Measurements from ENCODE around the gene TRERF1. TPM values are rescaled to one million over a fixed set of nuclear protein-coding genes. Genes with fewer than 3 reads are reported as not detected.

The TRERF1 gene
- polyA plus RNA-seq, 1 of the 3 experiments (the other 2 are of a cell fraction), result 3.6 TPM

DNA sequence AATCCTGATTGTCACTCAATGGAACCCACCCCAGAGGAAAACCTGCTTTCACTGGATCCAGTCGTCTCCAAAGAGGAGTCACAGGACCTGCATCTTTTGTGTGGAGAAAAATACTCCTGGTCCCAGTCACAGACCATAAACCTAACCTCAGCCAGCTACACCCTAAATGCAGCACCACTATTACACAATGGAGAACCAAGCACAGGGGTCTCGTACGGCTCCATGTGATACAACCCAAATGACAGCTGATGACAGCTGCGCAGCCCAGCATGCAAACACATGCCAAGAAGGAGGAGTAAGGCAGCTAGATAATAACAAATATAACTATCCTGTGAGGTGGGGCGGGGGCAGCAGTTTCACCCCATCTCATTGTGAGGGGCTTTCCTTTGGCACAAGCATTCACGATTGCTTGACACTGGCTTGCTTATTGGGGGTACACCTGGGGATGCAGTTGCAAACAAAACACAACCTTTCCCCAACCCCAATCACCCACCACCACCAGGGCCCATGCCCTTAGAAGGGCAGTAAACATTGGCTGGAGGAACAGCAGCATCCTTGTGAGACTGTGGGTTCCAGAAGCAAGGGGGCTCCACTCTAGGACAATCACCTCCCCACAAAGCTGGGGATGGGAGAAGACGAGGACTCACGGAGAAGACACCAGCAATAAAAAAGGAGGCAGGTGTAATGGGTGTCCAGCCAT lies 51.5 kb downstream of the TRERF1 start:
- Histone ChIP-seq H3K27ac (ENCODE audit: low read depth in 2 of 2, low read length in 1 of 2) (no peak overlapping the region), H3K36me3 (replicated peaks in 1 of 2; ENCODE audit: control insufficient read depth in 1 of 2, insufficient read depth in 2 of 2, low read length in 1 of 2) (no peaks in the 10 kb centered on the region), H3K4me2 (no peak overlapping the region), H2AFZ (ENCODE audit: low read depth) (no peak overlapping the region), H3K9me2 (no peaks in the 10 kb centered on the region), H4K20me1 (ENCODE audit: insufficient read depth) (peaks cover 17% of the 10 kb centered on the region), H3F3A (replicated peaks; ENCODE audit: insufficient read depth) (peaks cover 4% of the 10 kb centered on the region), H3K27me3 (ENCODE audit: insufficient read depth) (no peaks in the 10 kb centered on the region), H3K9ac (no peak overlapping the region), H3K4me1 (ENCODE audit: control insufficient read depth in 1 of 2, insufficient read depth in 2 of 2, low read depth in 1 of 2, low read length in 1 of 2) (peaks cover 6 to 10% of the 10 kb centered on the region in 2 experiments; a peak in 3 of 4 replicates), H3K4me3 (ENCODE audit: low read depth in 2 of 2, low read length in 1 of 2) (no peak overlapping the region), H3K79me2 (ENCODE audit: insufficient read depth) (peaks cover 31% of the 10 kb centered on the region), H3K9me3 (no peaks in the 10 kb centered on the region)
- WGBS (ENCODE audit: low lambda C conversion rate), result 97% methylated on average over 8 of the region's 8 CpGs
- no peak for DNase-seq
- CTCF ChIA-PET, result no interaction called here
- POLR2A ChIA-PET, result no interaction called here
- TF ChIP-seq, protein P1, sequence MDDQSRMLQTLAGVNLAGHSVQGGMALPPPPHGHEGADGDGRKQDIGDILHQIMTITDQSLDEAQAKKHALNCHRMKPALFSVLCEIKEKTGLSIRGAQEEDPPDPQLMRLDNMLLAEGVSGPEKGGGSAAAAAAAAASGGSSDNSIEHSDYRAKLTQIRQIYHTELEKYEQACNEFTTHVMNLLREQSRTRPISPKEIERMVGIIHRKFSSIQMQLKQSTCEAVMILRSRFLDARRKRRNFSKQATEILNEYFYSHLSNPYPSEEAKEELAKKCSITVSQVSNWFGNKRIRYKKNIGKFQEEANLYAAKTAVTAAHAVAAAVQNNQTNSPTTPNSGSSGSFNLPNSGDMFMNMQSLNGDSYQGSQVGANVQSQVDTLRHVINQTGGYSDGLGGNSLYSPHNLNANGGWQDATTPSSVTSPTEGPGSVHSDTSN (IDR thresholded peaks at IDR 0.05), result no peak
- TF ChIP-seq TAF1 (IDR thresholded peaks at IDR 0.05; ENCODE audit: borderline replicate concordance, low read depth, low read length) (no peak), RXRA (IDR thresholded peaks at IDR 0.05; ENCODE audit: borderline replicate concordance, low read depth) (no peak)

DNA sequence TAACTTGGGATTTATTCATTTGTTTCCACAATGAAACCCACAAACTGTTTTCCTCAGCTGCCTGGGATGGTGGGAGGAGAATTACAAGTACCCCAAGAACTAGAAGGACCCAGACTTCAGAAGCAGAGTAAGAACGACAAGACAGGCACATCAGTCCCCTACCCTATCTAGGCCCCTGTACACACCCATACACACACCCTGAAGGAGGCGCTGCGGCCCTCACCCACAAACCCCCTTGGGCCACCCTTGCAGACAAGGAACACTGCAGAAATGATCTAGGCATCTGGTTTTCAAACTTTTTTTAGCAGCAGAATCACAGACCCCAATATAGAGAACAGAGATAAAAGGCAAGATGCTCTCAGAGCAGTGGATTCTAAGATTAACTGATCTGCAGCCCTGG lies 55.0 kb downstream of the TRERF1 start:
- Histone ChIP-seq H3K9me2 (no peaks in the 10 kb centered on the region), H2AFZ (ENCODE audit: low read depth) (no peak overlapping the region), H4K20me1 (ENCODE audit: insufficient read depth) (peaks cover 32% of the 10 kb centered on the region), H3F3A (replicated peaks; ENCODE audit: insufficient read depth) (no peaks in the 10 kb centered on the region), H3K27ac (ENCODE audit: low read depth in 2 of 2, low read length in 1 of 2) (no peak overlapping the region), H3K4me1 (ENCODE audit: control insufficient read depth in 1 of 2, insufficient read depth in 2 of 2, low read depth in 1 of 2, low read length in 1 of 2) (peaks cover 0 to 2% of the 10 kb centered on the region in 2 experiments; a peak in 1 of 4 replicates), H3K36me3 (replicated peaks in 1 of 2; ENCODE audit: control insufficient read depth in 1 of 2, insufficient read depth in 2 of 2, low read length in 1 of 2) (no peaks in the 10 kb centered on the region), H3K27me3 (ENCODE audit: insufficient read depth) (no peaks in the 10 kb centered on the region), H3K9ac (no peak overlapping the region), H3K79me2 (ENCODE audit: insufficient read depth) (peaks cover 30% of the 10 kb centered on the region), H3K9me3 (no peaks in the 10 kb centered on the region), H3K4me2 (no peak overlapping the region), H3K4me3 (ENCODE audit: low read depth in 2 of 2, low read length in 1 of 2) (no peak overlapping the region)
- no peak for DNase-seq
- ChIA-PET POLR2A (no interaction called here), CTCF (no interaction called here)
- 94% methylated on average over 3 of the region's 3 CpGs for WGBS (ENCODE audit: low lambda C conversion rate)
- TF ChIP-seq, protein P2, sequence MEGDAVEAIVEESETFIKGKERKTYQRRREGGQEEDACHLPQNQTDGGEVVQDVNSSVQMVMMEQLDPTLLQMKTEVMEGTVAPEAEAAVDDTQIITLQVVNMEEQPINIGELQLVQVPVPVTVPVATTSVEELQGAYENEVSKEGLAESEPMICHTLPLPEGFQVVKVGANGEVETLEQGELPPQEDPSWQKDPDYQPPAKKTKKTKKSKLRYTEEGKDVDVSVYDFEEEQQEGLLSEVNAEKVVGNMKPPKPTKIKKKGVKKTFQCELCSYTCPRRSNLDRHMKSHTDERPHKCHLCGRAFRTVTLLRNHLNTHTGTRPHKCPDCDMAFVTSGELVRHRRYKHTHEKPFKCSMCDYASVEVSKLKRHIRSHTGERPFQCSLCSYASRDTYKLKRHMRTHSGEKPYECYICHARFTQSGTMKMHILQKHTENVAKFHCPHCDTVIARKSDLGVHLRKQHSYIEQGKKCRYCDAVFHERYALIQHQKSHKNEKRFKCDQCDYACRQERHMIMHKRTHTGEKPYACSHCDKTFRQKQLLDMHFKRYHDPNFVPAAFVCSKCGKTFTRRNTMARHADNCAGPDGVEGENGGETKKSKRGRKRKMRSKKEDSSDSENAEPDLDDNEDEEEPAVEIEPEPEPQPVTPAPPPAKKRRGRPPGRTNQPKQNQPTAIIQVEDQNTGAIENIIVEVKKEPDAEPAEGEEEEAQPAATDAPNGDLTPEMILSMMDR (IDR thresholded peaks at IDR 0.05), result 0 out of 2 replicates have a peak, but pooled peaks have one; percentile 11
- no peak for TF ChIP-seq TAF1 (IDR thresholded peaks at IDR 0.05; ENCODE audit: borderline replicate concordance, low read depth, low read length)

DNA sequence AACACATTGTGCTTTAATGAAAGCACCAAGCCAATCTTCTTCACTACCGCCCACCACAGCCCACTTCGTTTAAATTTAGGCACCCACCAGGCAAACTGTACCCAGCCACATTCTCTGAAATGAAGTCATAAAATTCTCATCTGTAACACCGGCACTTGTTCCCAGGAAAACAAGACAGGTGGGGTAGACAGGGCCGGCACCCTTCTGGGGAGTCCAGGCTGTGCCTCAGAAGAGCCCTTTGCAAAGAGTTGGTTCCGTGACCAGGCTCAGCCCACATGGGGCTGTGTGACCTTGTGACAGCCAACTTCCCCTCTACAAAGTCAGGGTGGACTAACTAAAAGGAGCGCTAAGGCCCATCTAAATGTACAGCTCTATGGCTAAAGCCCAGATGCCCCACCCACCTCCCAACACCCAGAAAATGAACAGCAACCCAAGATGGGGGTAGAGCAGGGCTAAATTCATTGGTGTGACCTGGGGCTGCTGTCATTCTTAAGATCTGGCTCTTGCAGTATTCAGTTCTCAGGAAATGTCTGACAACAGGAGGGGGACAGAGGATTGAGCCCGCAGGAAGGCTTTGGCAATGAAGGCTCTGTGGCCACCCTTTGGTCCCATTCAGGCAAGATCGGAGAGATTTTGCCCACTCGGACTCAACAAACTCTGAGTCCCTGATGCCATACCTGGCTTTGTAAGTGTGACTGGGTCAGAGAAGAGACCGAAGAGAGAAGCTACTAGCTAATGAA lies 56.7 kb downstream of the TRERF1 start:
- no peak overlapping the region for H3K27ac ChIP-seq (ENCODE audit: low read depth in 2 of 2, low read length in 1 of 2)
- no peaks in the 10 kb centered on the region for H3K27me3 ChIP-seq (ENCODE audit: insufficient read depth)
- CTCF ChIA-PET, result interaction anchor here (1.2 kb wide), 1 partner anchor 137 kb away, joined by 3 read pairs; no protein-coding TSS in a partner anchor
- DNase-seq, result no peak
- H3K36me3 ChIP-seq (replicated peaks in 1 of 2; ENCODE audit: control insufficient read depth in 1 of 2, insufficient read depth in 2 of 2, low read length in 1 of 2), result no peaks in the 10 kb centered on the region
- WGBS (ENCODE audit: low lambda C conversion rate), result 99% methylated on average over 6 of the region's 10 CpGs
- H3K9ac ChIP-seq, result no peak overlapping the region
- no peak overlapping the region for H3K4me2 ChIP-seq
- TF ChIP-seq, protein P3, sequence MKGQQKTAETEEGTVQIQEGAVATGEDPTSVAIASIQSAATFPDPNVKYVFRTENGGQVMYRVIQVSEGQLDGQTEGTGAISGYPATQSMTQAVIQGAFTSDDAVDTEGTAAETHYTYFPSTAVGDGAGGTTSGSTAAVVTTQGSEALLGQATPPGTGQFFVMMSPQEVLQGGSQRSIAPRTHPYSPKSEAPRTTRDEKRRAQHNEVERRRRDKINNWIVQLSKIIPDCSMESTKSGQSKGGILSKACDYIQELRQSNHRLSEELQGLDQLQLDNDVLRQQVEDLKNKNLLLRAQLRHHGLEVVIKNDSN (IDR thresholded peaks at IDR 0.05; ENCODE audit: borderline replicate concordance, low read depth), result no peak
- TF ChIP-seq, protein P4, sequence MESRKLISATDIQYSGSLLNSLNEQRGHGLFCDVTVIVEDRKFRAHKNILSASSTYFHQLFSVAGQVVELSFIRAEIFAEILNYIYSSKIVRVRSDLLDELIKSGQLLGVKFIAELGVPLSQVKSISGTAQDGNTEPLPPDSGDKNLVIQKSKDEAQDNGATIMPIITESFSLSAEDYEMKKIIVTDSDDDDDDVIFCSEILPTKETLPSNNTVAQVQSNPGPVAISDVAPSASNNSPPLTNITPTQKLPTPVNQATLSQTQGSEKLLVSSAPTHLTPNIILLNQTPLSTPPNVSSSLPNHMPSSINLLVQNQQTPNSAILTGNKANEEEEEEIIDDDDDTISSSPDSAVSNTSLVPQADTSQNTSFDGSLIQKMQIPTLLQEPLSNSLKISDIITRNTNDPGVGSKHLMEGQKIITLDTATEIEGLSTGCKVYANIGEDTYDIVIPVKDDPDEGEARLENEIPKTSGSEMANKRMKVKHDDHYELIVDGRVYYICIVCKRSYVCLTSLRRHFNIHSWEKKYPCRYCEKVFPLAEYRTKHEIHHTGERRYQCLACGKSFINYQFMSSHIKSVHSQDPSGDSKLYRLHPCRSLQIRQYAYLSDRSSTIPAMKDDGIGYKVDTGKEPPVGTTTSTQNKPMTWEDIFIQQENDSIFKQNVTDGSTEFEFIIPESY (IDR thresholded peaks at IDR 0.05; ENCODE audit: borderline replicate concordance, low read depth), result no peak
- TF ChIP-seq SMC3 (IDR thresholded peaks at IDR 0.05; ENCODE audit: low read depth, low read length) (no peak), POLR2AphosphoS5 (IDR thresholded peaks at IDR 0.05; ENCODE audit: low read depth, low read length) (no peak), EP300 (IDR thresholded peaks at IDR 0.05; ENCODE audit: borderline replicate concordance in 1 of 2, low read depth in 1 of 2, low read length in 1 of 2) (no peak), FOSL2 (IDR thresholded peaks at IDR 0.05; ENCODE audit: borderline replicate concordance, low read depth) (no peak)
- peaks cover 25% of the 10 kb centered on the region for H3K79me2 ChIP-seq (ENCODE audit: insufficient read depth)
- no peaks in the 10 kb centered on the region for H3K9me3 ChIP-seq
- POLR2A ChIA-PET, result no interaction called here
- H4K20me1 ChIP-seq (ENCODE audit: insufficient read depth), result peaks cover 29% of the 10 kb centered on the region
- no peaks in the 10 kb centered on the region for H3F3A ChIP-seq (replicated peaks; ENCODE audit: insufficient read depth)
- H2AFZ ChIP-seq (ENCODE audit: low read depth), result no peak overlapping the region
- H3K4me3 ChIP-seq (ENCODE audit: low read depth in 2 of 2, low read length in 1 of 2), result no peak overlapping the region
- no peaks in the 10 kb centered on the region for H3K9me2 ChIP-seq
- no peaks in the 10 kb centered on the region for H3K4me1 ChIP-seq (ENCODE audit: control insufficient read depth in 1 of 2, insufficient read depth in 2 of 2, low read depth in 1 of 2, low read length in 1 of 2)

Data from SK-N-SH (cell line).